ENCODE data around the gene ZFP42.

Gene ZFP42

DNA sequence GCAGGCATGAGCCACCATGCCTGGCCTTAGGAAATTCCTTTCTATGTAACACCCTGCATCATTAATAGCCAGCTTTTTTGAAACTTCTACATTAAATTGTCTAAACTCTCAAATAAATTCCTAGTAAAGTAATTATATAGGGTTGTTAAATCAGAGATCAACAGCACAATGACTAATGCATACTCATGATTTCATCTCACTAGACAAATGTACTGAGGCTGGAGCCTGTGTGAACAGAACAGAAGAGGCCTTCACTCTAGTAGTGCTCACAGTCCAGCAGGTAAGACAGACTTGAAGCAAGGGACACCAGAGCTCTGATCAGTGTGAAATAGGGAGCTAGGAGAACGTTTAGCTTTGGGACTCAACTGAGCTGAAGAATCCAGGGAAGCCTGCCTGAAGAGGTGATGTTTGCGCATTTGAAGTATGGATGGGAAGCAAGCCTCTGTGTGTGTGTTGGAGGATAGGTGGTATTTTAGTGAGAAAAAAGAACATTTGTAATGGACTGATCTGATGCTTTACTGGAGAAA lies 3.9 kb downstream of the ZFP42 start:
- Histone ChIP-seq H3K9ac (ENCODE audit: low read depth, low read length) (no peak overlapping the region), H3K4me1 (ENCODE audit: insufficient read depth, low read length) (0 out of 2 replicates have a peak, but pooled peaks cover 4% of the 10 kb centered on the region), H3K36me3 (ENCODE audit: insufficient read depth, low read depth, low read length) (peaks cover 44% of the 10 kb centered on the region; the same call in 1 of the 2 replicates), H3K9me3 (ENCODE audit: insufficient read depth, low read depth, low read length) (no peaks in the 10 kb centered on the region), H3K4me3 (ENCODE audit: low read length) (no peak overlapping the region), H3K27me3 (ENCODE audit: insufficient read depth, low read length) (no peaks in the 10 kb centered on the region), H3K27ac (ENCODE audit: low read length) (no peak overlapping the region)

DNA sequence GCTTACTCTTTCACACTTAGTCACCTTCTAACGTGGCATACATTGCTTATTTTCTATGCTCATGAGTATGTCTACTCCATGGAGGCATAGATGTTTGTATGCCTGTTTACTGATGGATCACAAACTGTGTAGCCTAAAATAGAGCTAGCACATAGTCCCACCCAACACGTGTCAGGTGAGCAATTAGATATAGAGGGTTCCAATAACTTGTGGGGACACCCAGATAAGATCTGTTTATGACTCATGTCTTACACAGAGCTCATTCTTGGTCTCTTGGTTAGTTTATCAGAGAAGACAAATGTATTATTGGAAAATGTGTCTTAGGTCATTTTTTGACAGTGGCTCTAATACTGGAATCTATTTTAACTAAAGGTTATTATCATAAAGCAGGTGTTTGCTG lies 6.8 kb downstream of the ZFP42 start:
- H3K9me3 ChIP-seq (ENCODE audit: insufficient read depth, low read depth, low read length) = no peaks in the 10 kb centered on the region
- H3K9ac ChIP-seq (ENCODE audit: low read depth, low read length) = no peak overlapping the region
- H3K36me3 ChIP-seq (ENCODE audit: insufficient read depth, low read depth, low read length) = peaks cover 50% of the 10 kb centered on the region; the same call in 1 of the 2 replicates
- H3K27me3 ChIP-seq (ENCODE audit: insufficient read depth, low read length) = no peaks in the 10 kb centered on the region
- H3K4me1 ChIP-seq (ENCODE audit: insufficient read depth, low read length) = 0 out of 2 replicates have a peak, but pooled peaks cover 4% of the 10 kb centered on the region
- no peak overlapping the region for H3K27ac ChIP-seq (ENCODE audit: low read length)
- no peak overlapping the region for H3K4me3 ChIP-seq (ENCODE audit: low read length)

DNA sequence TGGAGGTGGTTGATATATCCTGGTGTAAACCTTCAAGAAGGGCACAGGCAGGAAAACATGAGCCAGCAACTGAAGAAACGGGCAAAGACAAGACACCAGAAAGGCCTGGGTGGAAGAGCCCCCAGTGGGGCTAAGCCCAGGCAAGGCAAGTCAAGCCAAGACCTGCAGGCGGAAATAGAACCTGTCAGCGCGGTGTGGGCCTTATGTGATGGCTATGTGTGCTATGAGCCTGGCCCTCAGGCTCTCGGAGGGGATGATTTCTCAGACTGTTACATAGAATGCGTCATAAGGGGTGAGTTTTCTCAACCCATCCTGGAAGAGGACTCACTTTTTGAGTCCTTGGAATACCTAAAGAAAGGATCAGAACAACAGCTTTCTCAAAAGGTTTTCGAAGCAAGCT lies 7.2 kb downstream of the ZFP42 start:
- Histone ChIP-seq H3K27me3 (ENCODE audit: insufficient read depth, low read length) (no peaks in the 10 kb centered on the region), H3K27ac (ENCODE audit: low read length) (no peak overlapping the region), H3K4me3 (ENCODE audit: low read length) (no peak overlapping the region), H3K9me3 (ENCODE audit: insufficient read depth, low read depth, low read length) (no peaks in the 10 kb centered on the region), H3K36me3 (ENCODE audit: insufficient read depth, low read depth, low read length) (peaks cover 50% of the 10 kb centered on the region; the same call in 1 of the 2 replicates), H3K4me1 (ENCODE audit: insufficient read depth, low read length) (0 out of 2 replicates have a peak, but pooled peaks cover 4% of the 10 kb centered on the region), H3K9ac (ENCODE audit: low read depth, low read length) (no peak overlapping the region)

DNA sequence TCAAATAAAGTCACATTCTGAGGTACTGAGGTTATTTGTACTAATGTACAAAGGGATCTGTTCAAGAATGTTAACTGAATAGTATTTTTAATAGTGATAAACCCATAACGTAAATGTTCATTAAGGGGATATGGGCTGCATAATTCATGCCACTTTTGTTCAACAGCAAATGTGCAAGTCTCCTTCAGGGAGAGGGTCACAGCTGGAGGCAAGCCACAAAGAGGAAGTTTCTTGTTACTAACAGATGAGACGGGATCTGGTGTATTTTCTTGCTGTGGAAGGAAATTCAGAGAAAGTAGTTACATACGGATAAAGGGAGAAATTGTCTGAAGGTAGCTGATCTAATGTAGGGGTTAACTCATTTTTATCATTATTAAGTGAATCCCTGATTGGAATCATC lies 10.0 kb downstream of the ZFP42 start:
- H3K27ac ChIP-seq (ENCODE audit: low read length) = no peak overlapping the region
- H3K27me3 ChIP-seq (ENCODE audit: insufficient read depth, low read length) = no peaks in the 10 kb centered on the region
- no peak overlapping the region for H3K9ac ChIP-seq (ENCODE audit: low read depth, low read length)
- no peak overlapping the region for H3K4me3 ChIP-seq (ENCODE audit: low read length)
- H3K9me3 ChIP-seq (ENCODE audit: insufficient read depth, low read depth, low read length) = no peaks in the 10 kb centered on the region
- H3K4me1 ChIP-seq (ENCODE audit: insufficient read depth, low read length) = 0 out of 2 replicates have a peak, but pooled peaks cover 4% of the 10 kb centered on the region
- H3K36me3 ChIP-seq (ENCODE audit: insufficient read depth, low read depth, low read length) = peaks cover 28% of the 10 kb centered on the region; the same call in 1 of the 2 replicates

DNA sequence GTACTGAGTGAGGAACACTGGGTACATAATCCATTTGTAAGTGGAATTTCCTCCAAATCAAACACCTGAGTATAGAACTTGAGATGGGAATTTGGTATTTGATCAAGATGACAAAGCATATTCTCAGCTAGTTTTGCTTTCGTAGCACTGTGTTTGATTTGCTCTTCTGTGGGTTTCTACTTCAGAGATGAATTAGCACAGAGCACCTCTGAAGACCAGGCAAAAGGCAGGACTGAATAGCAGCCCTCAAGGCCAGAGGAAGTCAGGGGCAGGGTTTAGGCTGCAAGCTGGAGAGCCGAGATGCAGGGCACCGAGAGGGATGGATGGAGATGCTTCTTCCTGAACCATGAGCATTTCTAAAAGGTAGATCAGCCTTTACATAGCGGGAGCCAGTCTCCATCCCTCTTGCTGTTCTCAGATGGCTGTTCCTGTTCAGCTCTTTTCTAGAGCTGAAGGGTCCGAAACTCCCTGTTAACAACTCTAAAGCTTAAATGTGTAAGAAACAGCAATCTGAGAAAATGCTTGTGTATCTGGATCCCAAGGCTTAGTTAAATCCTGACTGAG lies 10.8 kb downstream of the ZFP42 start:
- no peak overlapping the region for H3K4me3 ChIP-seq (ENCODE audit: low read length)
- H3K27ac ChIP-seq (ENCODE audit: low read length) = no peak overlapping the region
- H3K36me3 ChIP-seq (ENCODE audit: insufficient read depth, low read depth, low read length) = peaks cover 26% of the 10 kb centered on the region; the same call in 1 of the 2 replicates
- no peaks in the 10 kb centered on the region for H3K9me3 ChIP-seq (ENCODE audit: insufficient read depth, low read depth, low read length)
- H3K4me1 ChIP-seq (ENCODE audit: insufficient read depth, low read length) = 0 out of 2 replicates have a peak, but pooled peaks cover 4% of the 10 kb centered on the region
- no peaks in the 10 kb centered on the region for H3K27me3 ChIP-seq (ENCODE audit: insufficient read depth, low read length)
- no peak overlapping the region for H3K9ac ChIP-seq (ENCODE audit: low read depth, low read length)

DNA sequence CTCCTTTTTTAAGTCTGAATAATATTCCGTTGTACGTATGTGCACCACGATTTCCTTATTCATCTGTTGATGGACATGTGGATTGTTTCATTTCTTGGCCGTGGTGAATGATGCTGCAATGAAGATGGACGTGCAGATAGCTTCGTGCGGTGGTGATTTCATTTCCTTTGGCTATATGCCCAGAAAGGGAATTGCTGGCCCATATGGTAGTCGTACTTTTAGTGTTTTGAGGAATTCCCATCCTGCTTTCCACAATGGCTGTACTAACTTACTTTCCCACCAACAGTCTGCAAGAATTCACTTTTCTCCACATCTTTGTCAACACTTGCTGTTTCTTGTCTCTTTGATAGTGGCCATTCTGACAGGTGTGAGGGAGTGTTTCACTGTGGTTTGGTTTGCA lies 12.8 kb downstream of the ZFP42 start:
- H3K4me1 ChIP-seq (ENCODE audit: insufficient read depth, low read length) = 0 out of 2 replicates have a peak, but pooled peaks cover 2% of the 10 kb centered on the region
- no peak overlapping the region for H3K27ac ChIP-seq (ENCODE audit: low read length)
- H3K4me3 ChIP-seq (ENCODE audit: low read length) = no peak overlapping the region
- peaks cover 9% of the 10 kb centered on the region; the same call in 1 of the 2 replicates for H3K36me3 ChIP-seq (ENCODE audit: insufficient read depth, low read depth, low read length)
- H3K27me3 ChIP-seq (ENCODE audit: insufficient read depth, low read length) = no peaks in the 10 kb centered on the region
- no peaks in the 10 kb centered on the region for H3K9me3 ChIP-seq (ENCODE audit: insufficient read depth, low read depth, low read length)
- H3K9ac ChIP-seq (ENCODE audit: low read depth, low read length) = no peak overlapping the region

DNA sequence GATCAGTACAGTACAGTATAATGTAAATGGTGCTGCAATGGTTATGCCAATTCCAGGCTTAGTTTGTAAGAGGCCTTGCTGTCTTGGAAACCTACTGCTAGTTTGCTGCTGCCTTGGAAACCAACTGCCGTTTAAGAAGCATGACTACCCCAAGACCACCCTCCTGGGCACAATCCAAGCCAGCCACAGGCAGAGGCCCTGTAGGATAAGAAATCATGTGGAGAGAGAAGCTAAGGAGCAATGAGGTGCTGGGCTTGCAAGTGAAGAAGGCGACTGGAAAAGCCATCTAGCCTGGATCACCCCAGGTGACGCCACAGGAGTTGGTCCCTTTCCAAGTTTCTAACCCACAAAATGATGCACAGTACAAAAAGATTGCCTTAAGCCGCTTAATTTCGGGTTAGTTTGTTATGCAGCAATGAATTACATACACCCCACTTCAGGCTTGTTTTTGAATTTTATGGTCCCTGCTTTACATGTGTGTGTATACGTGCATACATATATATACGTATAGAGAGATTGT lies 16.9 kb downstream of the ZFP42 start:
- H3K27ac ChIP-seq (ENCODE audit: low read length) = no peak overlapping the region
- H3K4me1 ChIP-seq (ENCODE audit: insufficient read depth, low read length) = peaks cover 17% of the 10 kb centered on the region; the same call in 1 of the 2 replicates
- H3K4me3 ChIP-seq (ENCODE audit: low read length) = no peak overlapping the region
- no peaks in the 10 kb centered on the region for H3K9me3 ChIP-seq (ENCODE audit: insufficient read depth, low read depth, low read length)
- no peaks in the 10 kb centered on the region for H3K27me3 ChIP-seq (ENCODE audit: insufficient read depth, low read length)
- no peaks in the 10 kb centered on the region for H3K36me3 ChIP-seq (ENCODE audit: insufficient read depth, low read depth, low read length)
- no peak overlapping the region for H3K9ac ChIP-seq (ENCODE audit: low read depth, low read length)

DNA sequence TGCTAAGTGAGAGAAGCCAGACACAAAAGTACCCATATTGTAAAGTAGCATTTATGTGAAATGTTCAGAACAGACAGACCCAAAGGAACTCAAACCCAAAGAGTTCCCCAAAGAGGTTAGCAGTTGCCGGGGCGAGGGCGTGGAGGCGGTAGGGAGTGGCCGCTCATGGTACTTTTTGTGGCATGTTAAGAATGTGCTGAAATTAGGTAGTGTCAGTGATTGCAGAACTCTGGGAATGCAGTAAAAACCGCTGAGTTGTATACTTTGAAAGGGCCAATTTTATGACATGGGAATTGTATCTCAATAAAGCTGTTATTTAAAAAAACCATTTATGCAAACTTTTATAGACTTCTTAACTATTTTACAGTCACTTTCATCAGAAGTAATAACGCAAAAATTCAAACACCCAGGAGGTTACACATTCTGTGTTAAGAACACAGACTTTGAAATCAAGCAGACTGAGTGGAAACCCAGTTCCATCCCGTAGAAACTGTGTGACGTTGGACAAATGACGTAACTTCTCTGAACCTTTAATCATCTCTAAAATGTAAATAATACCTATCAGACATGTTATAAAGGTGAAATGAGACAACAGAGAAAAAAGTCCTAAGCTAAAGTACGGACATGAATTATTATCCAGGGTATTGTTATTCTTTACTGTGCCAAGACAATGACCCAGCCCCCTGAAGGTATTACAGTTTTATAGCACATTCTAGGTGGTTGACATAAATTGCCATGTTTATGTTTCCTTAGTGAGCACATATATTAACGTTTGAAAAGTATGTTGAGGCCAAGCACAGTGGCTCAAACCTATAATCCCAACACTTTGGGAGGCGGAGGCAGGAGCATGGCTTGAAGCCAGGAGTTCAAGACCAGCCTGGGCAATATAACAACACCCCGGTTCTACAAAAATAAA lies 19.7 kb downstream of the ZFP42 start:
- H3K9me3 ChIP-seq (ENCODE audit: insufficient read depth, low read depth, low read length) = no peaks in the 10 kb centered on the region
- H3K4me3 ChIP-seq (ENCODE audit: low read length) = no peak overlapping the region
- no peak overlapping the region for H3K9ac ChIP-seq (ENCODE audit: low read depth, low read length)
- peaks cover 18% of the 10 kb centered on the region; the same call in 1 of the 2 replicates for H3K4me1 ChIP-seq (ENCODE audit: insufficient read depth, low read length)
- H3K27me3 ChIP-seq (ENCODE audit: insufficient read depth, low read length) = no peaks in the 10 kb centered on the region
- H3K36me3 ChIP-seq (ENCODE audit: insufficient read depth, low read depth, low read length) = no peaks in the 10 kb centered on the region
- H3K27ac ChIP-seq (ENCODE audit: low read length) = no peak overlapping the region

DNA sequence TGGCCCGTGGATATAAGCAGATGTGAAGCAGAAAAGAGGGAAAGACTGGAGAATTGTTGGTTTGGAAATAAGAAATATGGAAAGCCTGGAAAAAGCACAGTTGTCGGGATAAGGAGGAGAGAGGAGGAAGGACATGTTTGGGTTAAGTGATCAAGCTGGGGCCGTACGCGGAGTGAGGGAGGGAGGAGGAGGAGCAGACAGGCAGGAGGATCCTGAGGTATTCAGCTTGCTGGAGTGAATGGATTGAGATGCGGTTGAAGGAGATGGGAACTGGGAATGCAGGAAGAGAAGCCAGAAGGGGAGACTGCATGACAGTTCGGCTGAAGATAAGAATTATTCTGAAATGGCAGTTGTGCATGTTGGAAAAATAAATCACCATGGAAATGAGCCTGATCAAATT lies 21.2 kb downstream of the ZFP42 start:
- no peak overlapping the region for H3K9ac ChIP-seq (ENCODE audit: low read depth, low read length)
- H3K36me3 ChIP-seq (ENCODE audit: insufficient read depth, low read depth, low read length) = no peaks in the 10 kb centered on the region
- H3K27me3 ChIP-seq (ENCODE audit: insufficient read depth, low read length) = no peaks in the 10 kb centered on the region
- peaks cover 25% of the 10 kb centered on the region for H3K4me1 ChIP-seq (ENCODE audit: insufficient read depth, low read length)
- no peak overlapping the region for H3K27ac ChIP-seq (ENCODE audit: low read length)
- no peaks in the 10 kb centered on the region for H3K9me3 ChIP-seq (ENCODE audit: insufficient read depth, low read depth, low read length)
- H3K4me3 ChIP-seq (ENCODE audit: low read length) = no peak overlapping the region

DNA sequence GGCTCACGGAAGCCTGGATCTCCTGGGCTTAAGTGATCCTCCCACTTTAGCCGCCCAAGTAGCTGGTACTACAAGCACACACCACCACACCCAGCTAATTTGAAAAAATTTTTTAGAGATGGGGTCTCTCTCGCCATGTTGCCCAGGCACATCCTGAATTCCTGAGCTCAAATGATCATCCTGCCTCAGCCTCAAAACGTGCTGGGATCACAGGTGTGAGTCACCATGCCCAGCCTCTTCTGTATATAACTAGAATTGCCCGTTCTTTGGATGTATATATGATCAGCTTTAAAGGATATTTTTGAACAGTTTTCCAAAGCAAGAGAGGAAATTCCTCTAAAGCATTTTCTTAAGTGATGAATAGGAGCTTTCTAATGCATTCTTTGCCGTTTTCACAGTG lies 22.7 kb downstream of the ZFP42 start:
- H3K9me3 ChIP-seq (ENCODE audit: insufficient read depth, low read depth, low read length) = no peaks in the 10 kb centered on the region
- H3K27ac ChIP-seq (ENCODE audit: low read length) = no peak overlapping the region
- H3K4me1 ChIP-seq (ENCODE audit: insufficient read depth, low read length) = peaks cover 38% of the 10 kb centered on the region
- H3K36me3 ChIP-seq (ENCODE audit: insufficient read depth, low read depth, low read length) = no peaks in the 10 kb centered on the region
- no peak overlapping the region for H3K9ac ChIP-seq (ENCODE audit: low read depth, low read length)
- no peak overlapping the region for H3K4me3 ChIP-seq (ENCODE audit: low read length)
- H3K27me3 ChIP-seq (ENCODE audit: insufficient read depth, low read length) = no peaks in the 10 kb centered on the region

DNA sequence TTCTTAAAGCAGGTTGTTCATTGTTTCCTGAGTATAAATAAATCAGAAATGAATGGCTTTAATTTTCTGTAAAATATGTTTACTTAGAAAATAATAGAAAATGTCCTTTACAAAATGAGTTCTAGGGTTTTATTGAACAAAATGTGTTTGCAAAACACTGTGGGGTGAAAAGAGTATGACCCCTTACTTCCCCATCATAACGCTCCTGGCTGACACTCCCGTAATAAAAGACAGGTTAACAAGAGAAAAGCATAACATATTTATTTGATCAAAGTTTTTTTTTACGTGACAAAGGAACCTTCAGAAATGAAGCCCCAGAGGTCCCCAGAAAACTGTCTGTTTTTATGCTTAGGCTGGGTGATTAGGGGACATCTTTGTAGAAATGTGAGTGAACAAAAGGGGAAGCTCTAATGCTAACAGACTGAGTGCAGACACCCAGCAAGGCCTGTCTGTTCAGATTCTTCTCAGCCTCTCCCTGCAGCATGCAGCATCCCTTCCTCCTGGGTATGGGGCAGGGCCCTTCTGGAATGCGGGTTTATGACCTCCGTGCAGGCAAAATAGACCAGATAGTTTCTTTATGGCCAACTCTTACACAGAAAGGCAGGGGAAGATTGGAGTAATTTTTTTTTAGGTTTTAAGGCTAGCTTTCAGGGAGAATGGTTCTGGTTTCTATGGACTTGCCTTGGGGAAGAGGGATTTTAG lies 26.1 kb downstream of the ZFP42 start:
- Histone ChIP-seq H3K27me3 (ENCODE audit: insufficient read depth, low read length) (no peaks in the 10 kb centered on the region), H3K9me3 (ENCODE audit: insufficient read depth, low read depth, low read length) (no peaks in the 10 kb centered on the region), H3K36me3 (ENCODE audit: insufficient read depth, low read depth, low read length) (no peaks in the 10 kb centered on the region), H3K4me3 (ENCODE audit: low read length) (no peak overlapping the region), H3K4me1 (ENCODE audit: insufficient read depth, low read length) (peaks cover 35% of the 10 kb centered on the region), H3K9ac (ENCODE audit: low read depth, low read length) (no peak overlapping the region; the same call in 1 of the 2 replicates), H3K27ac (ENCODE audit: low read length) (no peak overlapping the region)

All from iPS-20b (cell line).